Left ventricle myocardium inferior (tissue), 1 donor: ENCODE data around the gene RIC1. TPM values are rescaled to one million over a fixed set of nuclear protein-coding genes. Genes with fewer than 3 reads are reported as not detected.
"Not testable (repeated sequence)": the region's sequence is repeated elsewhere in the genome, so short reads cannot be mapped to it uniquely, and the experiment has no call there.

Experiments used
- DNase-seq: peaks from one replicate; pipeline ENCODE4 v3.0.0-alpha.2; 2020
- H3K27ac ChIP-seq: fragments of 200-600 bp; replicated peaks from 2 replicates; pipeline ENCODE4 v1.8.0; 2021
- H3K27me3 ChIP-seq: fragments of 200-600 bp; 2 replicates; pipeline ENCODE4 v1.8.0; 2021; ENCODE audit warnings: low read depth
- H3K36me3 ChIP-seq: fragments of 200-600 bp; 2 replicates; pipeline ENCODE4 v1.8.0; 2021
- H3K4me1 ChIP-seq: fragments of 200-600 bp; 2 replicates; pipeline ENCODE4 v1.8.0; 2021
- H3K4me3 ChIP-seq: fragments of 200-600 bp; 2 replicates; pipeline ENCODE4 v1.8.0; 2021; ENCODE audit warnings: mild to moderate bottlenecking, moderate library complexity
- H3K9me3 ChIP-seq: fragments of 200-600 bp; replicated peaks from 2 replicates; pipeline ENCODE4 v1.8.0; 2021
- intact Hi-C: fragments of 100-400 bp; cut with micrococcal nuclease; formaldehyde crosslinking; loops from one replicate; pipeline ENCODE4 v1.11.0; 2022
- total RNA-seq: library from RNA; stranded (reverse); fragmentation: NEBNext Ultra II Directional; extraction: Animal tissue kit (Norgen Biotek cat#: 25700); gene quantifications from one replicate; pipeline ENCODE4 v1.2.1, GENCODE V29; 2021
- TF ChIP-seq, protein P1 (sequence below): fragments of 200-600 bp; IDR thresholded peaks from 2 replicates; pipeline ENCODE4 v1.8.0; 2021; ENCODE audit warnings: antibody characterized with exemption, mild to moderate bottlenecking, borderline replicate concordance
- donor health status: DM: no; HTN: yes; CAD: no; lungs with severe emphysema.

The RIC1 gene
- total RNA-seq, 1 donor from 2014 or later, result 7.1 TPM

DNA sequence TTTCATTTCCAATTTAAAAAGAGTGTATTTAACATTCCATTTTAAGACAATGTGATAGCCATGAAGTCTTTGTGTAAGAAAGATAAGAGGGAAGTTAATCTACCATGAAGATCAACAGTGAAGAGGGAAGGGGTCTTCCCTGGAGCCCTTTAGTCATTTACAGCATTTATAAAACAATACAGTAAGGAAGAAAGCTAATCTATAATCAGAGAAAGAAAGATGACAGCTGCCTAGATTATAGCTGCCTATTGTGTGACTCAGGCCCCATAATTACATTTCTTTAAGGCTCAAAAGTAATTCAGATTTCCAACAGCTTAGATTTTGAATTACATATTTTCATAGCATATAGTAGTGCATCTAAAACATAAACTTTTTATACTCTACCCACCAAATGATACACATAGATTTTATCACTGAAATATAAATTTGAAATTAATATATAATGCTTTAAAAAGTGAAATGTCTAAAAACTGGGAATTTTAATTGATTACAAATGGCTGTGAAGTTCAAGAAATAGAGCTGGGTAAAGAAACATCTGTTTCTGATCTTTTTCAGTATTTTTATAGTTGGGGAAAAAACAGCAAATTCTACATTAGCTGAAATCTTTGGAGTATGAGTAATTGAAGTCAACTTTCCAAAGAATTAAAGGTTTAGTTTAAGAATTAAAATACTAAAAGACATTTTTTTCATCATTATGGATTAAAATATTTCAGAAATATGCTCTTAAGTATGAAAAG lies 89.6 kb downstream of the RIC1 start:
- TF ChIP-seq, protein P1, sequence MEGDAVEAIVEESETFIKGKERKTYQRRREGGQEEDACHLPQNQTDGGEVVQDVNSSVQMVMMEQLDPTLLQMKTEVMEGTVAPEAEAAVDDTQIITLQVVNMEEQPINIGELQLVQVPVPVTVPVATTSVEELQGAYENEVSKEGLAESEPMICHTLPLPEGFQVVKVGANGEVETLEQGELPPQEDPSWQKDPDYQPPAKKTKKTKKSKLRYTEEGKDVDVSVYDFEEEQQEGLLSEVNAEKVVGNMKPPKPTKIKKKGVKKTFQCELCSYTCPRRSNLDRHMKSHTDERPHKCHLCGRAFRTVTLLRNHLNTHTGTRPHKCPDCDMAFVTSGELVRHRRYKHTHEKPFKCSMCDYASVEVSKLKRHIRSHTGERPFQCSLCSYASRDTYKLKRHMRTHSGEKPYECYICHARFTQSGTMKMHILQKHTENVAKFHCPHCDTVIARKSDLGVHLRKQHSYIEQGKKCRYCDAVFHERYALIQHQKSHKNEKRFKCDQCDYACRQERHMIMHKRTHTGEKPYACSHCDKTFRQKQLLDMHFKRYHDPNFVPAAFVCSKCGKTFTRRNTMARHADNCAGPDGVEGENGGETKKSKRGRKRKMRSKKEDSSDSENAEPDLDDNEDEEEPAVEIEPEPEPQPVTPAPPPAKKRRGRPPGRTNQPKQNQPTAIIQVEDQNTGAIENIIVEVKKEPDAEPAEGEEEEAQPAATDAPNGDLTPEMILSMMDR, result no peak
- peaks cover 68% of the 10 kb centered on the region for H3K36me3 ChIP-seq
- peaks cover 17% of the 10 kb centered on the region for H3K9me3 ChIP-seq
- no peak overlapping the region for H3K27ac ChIP-seq
- no peak overlapping the region for H3K4me3 ChIP-seq
- H3K4me1 ChIP-seq, result peaks cover 12% of the 10 kb centered on the region
- intact Hi-C loops, result no loop called here
- DNase-seq, result no peak
- no peaks in the 10 kb centered on the region for H3K27me3 ChIP-seq

DNA sequence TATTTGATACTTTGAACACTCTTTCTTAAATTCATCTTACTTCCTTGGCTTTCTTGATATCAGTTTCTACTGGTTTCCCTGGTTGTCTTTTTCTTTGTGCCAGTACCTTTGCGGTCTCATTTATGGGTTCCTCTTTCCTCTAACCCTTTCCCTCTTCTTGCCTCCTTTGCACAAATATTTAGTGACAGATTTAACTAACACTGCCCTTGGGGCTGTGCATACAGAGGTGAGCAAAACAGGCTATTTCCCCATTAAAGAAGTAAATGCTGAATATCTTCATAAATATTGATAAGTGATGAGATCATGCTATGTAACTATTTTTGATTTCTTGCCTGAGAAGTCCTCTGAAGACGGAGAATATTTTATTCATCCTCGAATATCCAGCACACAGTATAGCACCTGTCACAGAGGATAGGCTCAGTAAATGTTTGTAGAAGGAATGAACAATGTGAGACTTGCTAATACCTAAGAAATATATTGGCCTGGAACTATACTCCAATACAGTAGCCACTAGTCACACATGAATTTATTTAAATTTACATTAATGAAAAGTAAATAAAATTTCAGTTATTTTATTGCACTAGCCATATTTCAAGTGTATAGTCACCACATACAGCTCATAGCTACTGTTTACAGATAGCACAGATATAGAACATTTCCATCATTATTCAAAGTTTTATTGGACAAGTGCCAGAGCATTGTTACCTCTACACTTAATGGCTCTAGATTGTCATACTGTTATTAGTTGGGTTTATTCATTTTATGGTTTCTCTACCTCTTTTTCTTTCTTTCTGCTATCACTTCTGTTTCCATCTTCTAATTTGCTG lies 90.4 kb downstream of the RIC1 start:
- Histone ChIP-seq H3K27ac (no peak overlapping the region), H3K4me1 (peaks cover 12% of the 10 kb centered on the region), H3K27me3 (no peaks in the 10 kb centered on the region), H3K4me3 (no peak overlapping the region), H3K9me3 (peaks cover 17% of the 10 kb centered on the region), H3K36me3 (peaks cover 62% of the 10 kb centered on the region)
- DNase-seq, result no peak
- TF ChIP-seq, protein P1, result no peak
- intact Hi-C loops, result no loop called here

DNA sequence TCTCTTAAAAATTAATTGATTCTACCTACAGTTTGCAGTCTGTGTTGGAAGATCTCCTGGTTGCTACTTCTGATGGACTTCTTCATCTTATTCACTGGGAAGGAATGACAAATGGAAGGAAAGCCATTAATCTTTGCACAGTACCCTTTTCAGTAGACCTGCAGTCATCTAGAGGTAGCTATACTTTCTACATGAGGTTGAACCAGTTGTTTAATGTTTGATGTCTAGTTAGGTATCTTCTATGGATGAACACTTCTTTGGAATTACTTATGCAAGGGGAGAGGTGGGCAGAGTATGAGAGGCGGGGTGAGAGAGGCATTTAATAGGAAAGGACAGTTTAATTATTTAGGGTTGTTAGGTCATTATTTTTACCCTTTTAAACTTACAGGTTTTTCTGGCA lies 91.2 kb downstream of the RIC1 start:
- peaks cover 17% of the 10 kb centered on the region for H3K9me3 ChIP-seq
- H3K36me3 ChIP-seq, result peaks cover 55% of the 10 kb centered on the region
- no peak for DNase-seq
- no peak overlapping the region for H3K4me3 ChIP-seq
- no peak overlapping the region for H3K27ac ChIP-seq
- intact Hi-C loops, result no loop called here
- H3K27me3 ChIP-seq, result no peaks in the 10 kb centered on the region
- peaks cover 12% of the 10 kb centered on the region for H3K4me1 ChIP-seq
- TF ChIP-seq, protein P1, result no peak

DNA sequence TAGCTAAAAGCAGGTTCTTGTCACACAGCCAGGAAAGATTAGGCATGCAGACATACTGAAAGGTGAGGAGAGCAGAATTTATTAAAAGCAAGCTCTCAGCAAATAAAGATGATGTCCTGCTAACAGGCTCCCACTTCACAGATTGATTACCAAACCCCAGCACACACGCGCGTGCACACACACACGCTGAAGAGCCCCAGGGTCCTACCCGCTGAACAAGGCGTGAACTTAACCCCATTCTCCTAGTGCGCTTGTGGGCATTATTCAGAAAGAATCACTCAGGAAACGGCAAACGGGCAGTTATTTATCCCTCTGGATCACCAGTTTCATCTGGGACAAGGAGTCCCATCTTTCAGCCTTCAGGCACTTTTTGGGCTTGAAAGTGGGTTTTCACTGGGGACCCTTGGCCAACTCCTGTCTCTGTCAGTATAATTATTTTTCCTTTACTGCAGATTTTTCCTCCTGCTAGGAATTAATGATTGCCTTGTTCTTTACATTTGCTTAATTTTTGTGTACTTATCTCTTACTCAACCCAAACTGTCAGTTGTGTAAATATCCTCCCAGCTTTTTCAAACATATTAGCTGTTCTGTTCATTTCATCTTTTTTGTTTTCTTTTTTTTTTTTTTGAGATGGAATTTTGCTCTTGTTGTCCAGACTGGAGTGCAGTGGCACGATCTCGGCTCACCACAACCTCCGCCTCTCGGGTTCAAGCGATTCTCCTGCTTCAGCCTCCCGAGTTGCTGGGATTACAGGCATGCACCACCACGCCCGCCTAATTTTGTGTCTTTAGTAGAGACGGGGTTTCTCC lies 92.6 kb downstream of the RIC1 start:
- H3K4me3 ChIP-seq, result no peak overlapping the region
- peaks cover 46% of the 10 kb centered on the region for H3K36me3 ChIP-seq
- H3K27me3 ChIP-seq, result no peaks in the 10 kb centered on the region
- no peak overlapping the region for H3K27ac ChIP-seq
- H3K9me3 ChIP-seq, result peaks cover 11% of the 10 kb centered on the region
- TF ChIP-seq, protein P1, result no peak
- intact Hi-C loops, result no loop called here
- H3K4me1 ChIP-seq, result peaks cover 12% of the 10 kb centered on the region
- no peak for DNase-seq

DNA sequence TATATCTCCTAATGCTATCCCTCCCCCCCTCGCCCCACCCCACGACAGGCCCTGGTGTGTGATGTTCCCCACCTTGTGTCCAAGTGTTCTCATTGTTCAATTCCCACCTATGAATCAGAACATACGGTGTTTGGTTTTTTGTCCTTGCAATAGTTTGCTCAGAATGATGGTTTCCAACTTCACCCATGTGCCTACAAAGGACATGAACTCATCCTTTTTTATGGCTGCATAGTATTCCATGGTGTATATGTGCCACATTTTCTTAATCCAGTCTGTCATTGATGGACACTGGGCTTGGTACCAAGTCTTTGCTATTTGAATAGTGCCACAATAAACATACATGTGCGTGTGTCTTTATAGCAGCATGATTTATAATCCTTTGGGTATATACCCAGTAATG lies 93.8 kb downstream of the RIC1 start:
- H3K27me3 ChIP-seq, H3K27ac ChIP-seq, H3K9me3 ChIP-seq, H3K4me3 ChIP-seq, DNase-seq, intact Hi-C loops: not testable (repeated sequence)
- peaks cover 12% of the 10 kb centered on the region for H3K4me1 ChIP-seq
- H3K36me3 ChIP-seq, result peaks cover 39% of the 10 kb centered on the region
